Choroid plexus epithelial cell (primary cell): ENCODE measurements around the gene PIK3R4.

Experiments
- DNase-seq: peaks from one replicate; pipeline ENCODE4 v3.0.0-alpha.2; 2010; ENCODE audit warnings: low read depth
- H3K4me3 ChIP-seq: 2 replicates; pipeline ENCODE4 v1.5.1; 2011; ENCODE audit warnings: low read depth, mild to moderate bottlenecking, control low read depth, low read length, moderate library complexity
- TF ChIP-seq, protein P1 (sequence below): conservative IDR thresholded peaks from 2 replicates; pipeline ENCODE4 v1.5.1; 2011; ENCODE audit warnings: low read depth, mild to moderate bottlenecking, control low read depth, inconsistent platforms, low read length, moderate library complexity

Gene PIK3R4

GRCh38 chr3:130649061-130649654 lies 97.5 kb downstream of the PIK3R4 start:
- no peak overlapping the region for H3K4me3 ChIP-seq
- TF ChIP-seq, protein P1, sequence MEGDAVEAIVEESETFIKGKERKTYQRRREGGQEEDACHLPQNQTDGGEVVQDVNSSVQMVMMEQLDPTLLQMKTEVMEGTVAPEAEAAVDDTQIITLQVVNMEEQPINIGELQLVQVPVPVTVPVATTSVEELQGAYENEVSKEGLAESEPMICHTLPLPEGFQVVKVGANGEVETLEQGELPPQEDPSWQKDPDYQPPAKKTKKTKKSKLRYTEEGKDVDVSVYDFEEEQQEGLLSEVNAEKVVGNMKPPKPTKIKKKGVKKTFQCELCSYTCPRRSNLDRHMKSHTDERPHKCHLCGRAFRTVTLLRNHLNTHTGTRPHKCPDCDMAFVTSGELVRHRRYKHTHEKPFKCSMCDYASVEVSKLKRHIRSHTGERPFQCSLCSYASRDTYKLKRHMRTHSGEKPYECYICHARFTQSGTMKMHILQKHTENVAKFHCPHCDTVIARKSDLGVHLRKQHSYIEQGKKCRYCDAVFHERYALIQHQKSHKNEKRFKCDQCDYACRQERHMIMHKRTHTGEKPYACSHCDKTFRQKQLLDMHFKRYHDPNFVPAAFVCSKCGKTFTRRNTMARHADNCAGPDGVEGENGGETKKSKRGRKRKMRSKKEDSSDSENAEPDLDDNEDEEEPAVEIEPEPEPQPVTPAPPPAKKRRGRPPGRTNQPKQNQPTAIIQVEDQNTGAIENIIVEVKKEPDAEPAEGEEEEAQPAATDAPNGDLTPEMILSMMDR, result no peak
- DNase-seq, result no peak

GRCh38 chr3:130648293-130648692 lies 98.3 kb downstream of the PIK3R4 start:
- TF ChIP-seq, protein P1, result no peak
- DNase-seq, result no peak
- no peak overlapping the region for H3K4me3 ChIP-seq

DNA sequence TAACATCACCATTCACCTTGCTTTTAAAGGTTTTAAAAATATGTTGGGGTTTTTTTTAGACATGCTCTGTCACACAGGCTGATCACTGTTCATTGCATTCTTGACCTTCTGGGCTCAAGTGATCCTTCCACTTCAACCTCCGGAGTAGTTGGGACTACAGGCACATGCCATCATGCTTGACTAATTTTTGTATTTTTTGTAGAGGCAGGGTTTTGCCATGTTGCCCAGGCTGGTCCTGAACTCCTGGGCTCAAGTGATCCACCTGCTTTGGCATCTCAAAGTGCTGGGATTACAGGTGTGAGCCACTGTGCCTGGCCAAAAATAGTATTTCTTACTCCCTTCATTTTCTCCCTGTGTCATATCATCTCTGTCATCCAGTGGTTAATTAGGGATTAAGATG lies 101.4 kb downstream of the PIK3R4 start:
- H3K4me3 ChIP-seq, result no peak overlapping the region
- no peak for DNase-seq
- TF ChIP-seq, protein P1, result no peak

- no peak for DNase-seq
- H3K4me3 ChIP-seq, result no peak overlapping the region
- TF ChIP-seq, protein P1, result no peak
Observed at GRCh38 chr3:130644628-130645253, 101.9 kb downstream of the PIK3R4 start.

GRCh38 chr3:130640027-130640426 lies 106.6 kb downstream of the PIK3R4 start:
- no peak overlapping the region for H3K4me3 ChIP-seq
- no peak for DNase-seq
- TF ChIP-seq, protein P1, result no peak

- no peak for DNase-seq
- TF ChIP-seq, protein P1, result no peak
- no peak overlapping the region for H3K4me3 ChIP-seq
Observed at GRCh38 chr3:130636480-130637234, 110.0 kb downstream of the PIK3R4 start.
